Tibial nerve (tissue), 3 donors: ENCODE data around the gene ST6GALNAC6.

ENCODE experiments used
- POLR2A ChIP-seq, 2 donors: fragments of 450-650 bp; IDR thresholded peaks; one replicate each; pipeline ENCODE4 v1.6.1; 2017; ENCODE audit warnings: antibody characterized with exemption in 2 of 2, mild to moderate bottlenecking in 2 of 2, moderate library complexity in 2 of 2
- TF ChIP-seq, protein P1 (sequence below), 5 experiments: fragments of 200-600 bp in 3 of 5; fragments of 450-650 bp in 2 of 5; sonication (generic) in 3 of 5; IDR thresholded peaks; one replicate each; pipeline ENCODE4 v1.5.1; 2016 to 2019; ENCODE audit warnings: antibody characterized with exemption in 5 of 5, mild to moderate bottlenecking in 3 of 5, moderate library complexity in 2 of 5

DNA sequence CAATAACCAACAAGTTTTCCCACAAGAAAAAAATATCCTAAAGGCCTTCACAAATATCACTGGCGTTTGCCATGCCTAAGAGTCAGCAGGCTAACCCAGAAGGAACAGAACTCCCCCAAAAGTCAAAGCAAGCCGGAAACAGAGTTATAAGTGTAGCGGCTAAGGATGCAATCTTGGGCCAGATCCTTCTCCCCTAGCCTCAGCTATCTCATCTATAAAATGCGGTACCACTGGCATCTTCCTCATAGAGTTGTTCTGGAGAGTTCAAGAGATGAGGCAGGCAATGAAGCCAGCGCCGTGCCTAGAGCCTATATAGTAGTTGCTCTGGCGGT, 37.6 kb upstream of the ST6GALNAC6 start:
- TF ChIP-seq, protein P1, sequence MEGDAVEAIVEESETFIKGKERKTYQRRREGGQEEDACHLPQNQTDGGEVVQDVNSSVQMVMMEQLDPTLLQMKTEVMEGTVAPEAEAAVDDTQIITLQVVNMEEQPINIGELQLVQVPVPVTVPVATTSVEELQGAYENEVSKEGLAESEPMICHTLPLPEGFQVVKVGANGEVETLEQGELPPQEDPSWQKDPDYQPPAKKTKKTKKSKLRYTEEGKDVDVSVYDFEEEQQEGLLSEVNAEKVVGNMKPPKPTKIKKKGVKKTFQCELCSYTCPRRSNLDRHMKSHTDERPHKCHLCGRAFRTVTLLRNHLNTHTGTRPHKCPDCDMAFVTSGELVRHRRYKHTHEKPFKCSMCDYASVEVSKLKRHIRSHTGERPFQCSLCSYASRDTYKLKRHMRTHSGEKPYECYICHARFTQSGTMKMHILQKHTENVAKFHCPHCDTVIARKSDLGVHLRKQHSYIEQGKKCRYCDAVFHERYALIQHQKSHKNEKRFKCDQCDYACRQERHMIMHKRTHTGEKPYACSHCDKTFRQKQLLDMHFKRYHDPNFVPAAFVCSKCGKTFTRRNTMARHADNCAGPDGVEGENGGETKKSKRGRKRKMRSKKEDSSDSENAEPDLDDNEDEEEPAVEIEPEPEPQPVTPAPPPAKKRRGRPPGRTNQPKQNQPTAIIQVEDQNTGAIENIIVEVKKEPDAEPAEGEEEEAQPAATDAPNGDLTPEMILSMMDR (IDR thresholded peaks at IDR 0.05): no peak
- TF ChIP-seq POLR2A (IDR thresholded peaks at IDR 0.05): no peak
